ENCODE data around the gene MSH3.
"Not testable (repeated sequence)": the region's sequence is repeated elsewhere in the genome, so short reads cannot be mapped to it uniquely, and the experiment has no call there.

Gene MSH3

GRCh38 chr5:80799041-80799440, 144.6 kb downstream of the MSH3 start:
- no peak for DNase-seq

- no peak for DNase-seq
Measured at GRCh38 chr5:80799573-80799972, 145.1 kb downstream of the MSH3 start.

- no peak for DNase-seq
Measured at GRCh38 chr5:80804332-80804731, 149.9 kb downstream of the MSH3 start.

GRCh38 chr5:80805038-80805437, 150.6 kb downstream of the MSH3 start:
- DNase-seq = no peak

- no peak for DNase-seq
Measured at GRCh38 chr5:80806929-80807328, 152.5 kb downstream of the MSH3 start.

- DNase-seq = no peak
Measured at GRCh38 chr5:80809451-80809850, 155.0 kb downstream of the MSH3 start.

- no peak for DNase-seq
Measured at GRCh38 chr5:80810425-80810824, 156.0 kb downstream of the MSH3 start.

- no peak for DNase-seq
Measured at GRCh38 chr5:80816590-80816989, 162.1 kb downstream of the MSH3 start.

- DNase-seq = no peak
Measured at GRCh38 chr5:80820685-80821084, 166.2 kb downstream of the MSH3 start.

GRCh38 chr5:80822640-80823039, 168.2 kb downstream of the MSH3 start:
- DNase-seq = no peak

- DNase-seq = not testable (repeated sequence)
Measured at GRCh38 chr5:80824159-80824558, 169.7 kb downstream of the MSH3 start.

- no peak for DNase-seq
Measured at GRCh38 chr5:80825786-80826460, 171.5 kb downstream of the MSH3 start.

GRCh38 chr5:80834710-80835109, 180.3 kb downstream of the MSH3 start:
- no peak for DNase-seq

- no peak for DNase-seq
Measured at GRCh38 chr5:80835128-80835527, 180.7 kb downstream of the MSH3 start.

- no peak for DNase-seq
Measured at GRCh38 chr5:80837679-80838078, 183.2 kb downstream of the MSH3 start.

GRCh38 chr5:80841026-80841797, 186.8 kb downstream of the MSH3 start:
- not testable (repeated sequence) for DNase-seq

- DNase-seq = not testable (repeated sequence)
Measured at GRCh38 chr5:80846422-80846821, 192.0 kb downstream of the MSH3 start.

GRCh38 chr5:80850168-80850567, 195.7 kb downstream of the MSH3 start:
- not testable (repeated sequence) for DNase-seq

- no peak for DNase-seq
Measured at GRCh38 chr5:80852331-80853245, 198.1 kb downstream of the MSH3 start.

GRCh38 chr5:80853413-80853812, 199.0 kb downstream of the MSH3 start:
- no peak for DNase-seq

GRCh38 chr5:80854583-80854982, 200.1 kb downstream of the MSH3 start:
- DNase-seq = no peak

GRCh38 chr5:80860924-80861613, 206.6 kb downstream of the MSH3 start:
- DNase-seq = no peak

GRCh38 chr5:80863708-80864107, 209.3 kb downstream of the MSH3 start:
- DNase-seq = no peak

Data from NCI-H1694 (cell line).